Hematopoietic multipotent progenitor cell (in vitro differentiated cells): ENCODE data around the gene LTB4R. TPM values are rescaled to one million over a fixed set of nuclear protein-coding genes. Genes with fewer than 3 reads are reported as not detected.
A peak's percentile ranks its signal among the peaks of the same experiment; 100 is the strongest.
"Not testable (repeated sequence)": the region's sequence is repeated elsewhere in the genome, so short reads cannot be mapped to it uniquely, and the experiment has no call there.

Source experiments
- DNase-seq, 3 donors: peaks; one replicate each; pipeline ENCODE4 v3.0.0-alpha.2; 2011 to 2015; ENCODE audit warnings: low read depth in 2 of 3, low spot score in 2 of 3
- total RNA-seq: library from RNA; depleted of rRNA; stranded (reverse); fragments of >200 nt; gene quantifications from one replicate; pipeline ENCODE4 v1.2.3, GENCODE V29; 2012

The LTB4R gene
- total RNA-seq, 1 donor, result 13.5 TPM

GRCh38 chr14:24317141-24317928 is 6.0 kb downstream of the LTB4R start:
- DNase-seq, result peak in 1 of 3 donors; percentile 41

GRCh38 chr14:24321212-24321975 is 10.1 kb downstream of the LTB4R start:
- DNase-seq, result no peak

GRCh38 chr14:24322672-24323071 is 11.4 kb downstream of the LTB4R start:
- no peak for DNase-seq

- no peak for DNase-seq
These were observed 12.0 kb downstream of the LTB4R start for GRCh38 chr14:24323341-24323740.

- DNase-seq, result no peak
These were observed 12.7 kb downstream of the LTB4R start for GRCh38 chr14:24324024-24324423.

- peak in 1 of 3 donors; percentile 53 for DNase-seq
These were observed 13.8 kb downstream of the LTB4R start for GRCh38 chr14:24325041-24325530.

GRCh38 chr14:24325963-24326362 is 14.7 kb downstream of the LTB4R start:
- no peak for DNase-seq

- DNase-seq, result no peak
These were observed 16.0 kb downstream of the LTB4R start for GRCh38 chr14:24327303-24327702.

- DNase-seq, result not testable (repeated sequence)
These were observed 16.6 kb downstream of the LTB4R start for GRCh38 chr14:24327914-24328313.

GRCh38 chr14:24329073-24329663 is 17.9 kb downstream of the LTB4R start:
- no peak for DNase-seq

GRCh38 chr14:24329736-24330135 is 18.4 kb downstream of the LTB4R start:
- peak in 1 of 3 donors; percentile 71 for DNase-seq

- DNase-seq, result no peak
These were observed 19.8 kb downstream of the LTB4R start for GRCh38 chr14:24330973-24331674.

- no peak for DNase-seq
These were observed 20.5 kb downstream of the LTB4R start for GRCh38 chr14:24331731-24332267.

GRCh38 chr14:24332268-24332993 is 21.1 kb downstream of the LTB4R start:
- DNase-seq, result peak; percentile 73 to 93 (median 87)

GRCh38 chr14:24334431-24335291 is 23.4 kb downstream of the LTB4R start, which contains the start of gene ADCY4:
TSS of gene ADCY4 (minus strand) at chr14:24335071. CDS start at chr14:24334652, 419 bp downstream.
- DNase-seq, result peak in 1 of 3 donors; percentile 15

- peak in 1 of 3 donors; percentile 45 for DNase-seq
These were observed 24.3 kb downstream of the LTB4R start for GRCh38 chr14:24335461-24336171.

- no peak for DNase-seq
These were observed 26.0 kb downstream of the LTB4R start for GRCh38 chr14:24337144-24337823.

- DNase-seq, result no peak
These were observed 26.5 kb downstream of the LTB4R start for GRCh38 chr14:24337824-24338175.
